Erythroblast (primary cell): ENCODE measurements around the gene RNF224.
"Not testable (repeated sequence)": the region's sequence is repeated elsewhere in the genome, so short reads cannot be mapped to it uniquely, and the experiment has no call there.

Experiments
- DNase-seq, 2 experiments: peaks; one replicate each; lab custom pipeline; 2025; lab: John Stamatoyannopoulos, UW
- GATA1 ChIP-seq: IDR thresholded peaks from 2 replicates; pipeline ENCODE4 v1.6.1; 2011; ENCODE audit warnings: low read depth, mild to moderate bottlenecking, control low read depth, low read length, moderate library complexity
- POLR2A ChIP-seq: IDR thresholded peaks from 2 replicates; pipeline ENCODE4 v1.6.1; 2011; ENCODE audit warnings: mild to moderate bottlenecking, low read length

RNF224 gene

GRCh38 chr9:137240318-137240840 lies 13.1 kb downstream of the RNF224 start:
- peak; percentile 90 to 91 for DNase-seq
- TF ChIP-seq POLR2A (no peak), GATA1 (no peak)

GRCh38 chr9:137240841-137241489 lies 13.7 kb downstream of the RNF224 start, which contains the start of gene TUBB4B:
Gene TUBB4B (plus strand): TSS chr9:137241287. CDS start chr9:137241361, 74 bp downstream.
- peak; percentile 100 for TF ChIP-seq POLR2A
- TF ChIP-seq GATA1 = no peak
- DNase-seq = peak; percentile 100

DNA sequence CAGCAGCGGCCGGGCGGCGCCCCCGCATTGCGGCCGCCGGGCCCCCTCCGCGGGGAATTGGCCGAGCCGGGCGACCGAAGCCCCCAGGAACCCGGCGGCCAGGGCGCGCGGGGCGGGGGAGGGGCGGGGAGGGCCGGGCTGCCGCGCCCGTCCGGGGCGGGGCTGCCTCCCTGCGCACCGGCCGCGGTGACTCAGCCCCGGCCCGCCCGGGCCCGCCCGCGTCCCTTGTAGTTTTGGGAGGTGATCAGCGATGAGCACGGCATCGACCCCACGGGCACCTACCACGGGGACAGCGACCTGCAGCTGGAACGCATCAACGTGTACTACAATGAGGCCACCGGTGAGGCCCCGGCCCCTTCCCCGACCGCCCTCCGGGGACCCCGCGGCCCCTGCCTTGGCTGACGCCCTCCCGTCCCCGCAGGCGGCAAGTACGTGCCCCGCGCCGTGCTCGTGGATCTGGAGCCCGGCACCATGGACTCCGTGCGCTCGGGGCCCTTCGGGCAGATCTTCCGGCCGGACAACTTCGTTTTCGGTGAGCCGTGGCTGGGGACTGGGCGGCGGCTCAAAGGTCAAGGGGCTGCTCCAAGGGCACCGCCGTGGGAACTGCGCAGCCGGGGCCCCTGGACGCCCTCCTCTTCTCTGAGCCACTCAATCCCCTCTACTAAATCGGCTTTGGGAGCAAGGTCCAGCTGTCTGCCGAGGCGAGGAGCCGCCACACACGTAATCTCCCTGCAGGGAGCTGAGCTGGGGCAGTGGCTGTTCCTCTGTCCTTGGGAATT lies 14.4 kb downstream of the RNF224 start:
- peak; percentile 84 to 91 for DNase-seq
- no peak for TF ChIP-seq GATA1
- no peak for TF ChIP-seq POLR2A

GRCh38 chr9:137242269-137243203 lies 15.2 kb downstream of the RNF224 start:
- TF ChIP-seq GATA1 (no peak), POLR2A (peak; percentile 10)
- DNase-seq = peak; percentile 55 to 69

GRCh38 chr9:137243266-137243625 lies 15.9 kb downstream of the RNF224 start:
- DNase-seq = not testable (repeated sequence)

- TF ChIP-seq GATA1 (no peak), POLR2A (peak; percentile 82)
- peak; percentile 66 to 68 for DNase-seq
Measured at GRCh38 chr9:137243626-137244485, 16.6 kb downstream of the RNF224 start.

GRCh38 chr9:137244486-137245449 lies 17.5 kb downstream of the RNF224 start:
- DNase-seq = peak in 1 of 2 experiments; percentile 60
- TF ChIP-seq GATA1 (no peak), POLR2A (no peak)

DNA sequence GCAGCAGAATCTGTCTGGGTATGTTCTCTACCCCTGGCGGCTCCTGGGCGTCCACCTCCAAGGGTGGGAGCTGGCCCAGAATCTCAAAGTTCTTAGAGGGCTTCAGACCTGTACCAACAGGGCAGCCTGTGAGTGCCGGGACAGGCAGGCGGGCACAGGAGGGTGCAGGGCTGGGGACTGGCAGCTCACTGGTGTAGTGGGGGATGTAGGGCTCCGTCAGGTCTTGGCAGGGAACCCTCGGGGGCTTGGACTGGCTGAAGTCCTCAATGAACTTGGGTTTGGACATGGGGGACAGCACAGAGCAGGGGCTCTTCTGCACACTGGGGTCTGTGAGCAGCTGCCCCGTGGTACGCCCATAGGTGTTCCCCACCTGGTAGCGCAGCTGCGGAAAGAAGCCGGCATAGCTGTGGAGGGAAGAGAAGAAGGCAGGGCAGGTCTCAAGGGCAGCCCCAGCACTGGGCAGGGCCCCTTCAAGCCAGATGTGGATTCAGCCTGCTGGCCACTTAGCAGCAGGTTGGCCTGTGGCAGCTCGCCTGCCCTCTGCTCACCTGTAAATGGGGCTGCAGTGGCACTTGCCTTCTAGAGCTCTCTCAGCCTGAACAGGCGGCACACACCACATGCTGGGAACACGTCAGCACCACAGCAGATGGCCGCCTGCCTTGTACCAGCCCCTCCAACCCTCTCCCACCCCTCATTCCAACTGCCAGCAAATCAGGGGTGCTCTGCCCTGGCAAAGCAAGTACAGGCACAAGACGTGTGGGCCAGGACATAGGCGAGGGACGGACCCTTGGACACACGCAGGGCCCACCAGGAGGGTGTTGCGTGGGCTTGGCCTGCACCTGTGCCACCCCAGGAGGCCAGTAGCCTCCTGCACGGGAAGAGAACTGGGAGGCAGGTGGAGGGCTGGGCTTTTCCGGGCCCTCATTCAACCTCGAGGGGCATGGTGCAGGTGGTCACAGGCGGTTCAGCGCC lies 18.4 kb downstream of the RNF224 start:
- no peak for DNase-seq
- TF ChIP-seq POLR2A (no peak), GATA1 (no peak)

- TF ChIP-seq GATA1 = no peak
- no peak for TF ChIP-seq POLR2A
Measured at GRCh38 chr9:137247135-137247915, 20.0 kb downstream of the RNF224 start.

DNA sequence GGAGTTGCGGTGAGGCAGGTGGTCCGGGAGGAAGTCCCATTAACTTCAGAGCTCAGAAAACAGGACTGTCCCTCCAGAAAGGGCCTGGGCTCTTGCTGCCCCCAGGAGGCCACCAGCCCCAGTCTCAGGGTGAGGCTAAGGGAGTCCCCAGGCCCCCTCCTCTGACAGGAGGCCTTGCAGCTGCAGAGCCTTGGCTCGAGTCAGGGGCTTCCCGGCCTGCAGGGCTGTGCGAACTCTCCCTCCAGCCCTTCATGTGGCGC lies 20.5 kb downstream of the RNF224 start:
- TF ChIP-seq GATA1 = no peak
- TF ChIP-seq POLR2A = no peak
- no peak for DNase-seq

More at GRCh38 chr9:137247135-137247915, 20.0 kb downstream of the RNF224 start:
- DNase-seq = no peak
